HG03196 (cell line): ENCODE results near the gene S100A4.

Experiments used
- ATAC-seq: cut with Tn5 transposase; IDR thresholded peaks from one replicate; pipeline ENCODE4 v1.9.1; 2021; ENCODE audit not compliant: unreplicated experiment

S100A4 gene

GRCh38 chr1:153513023-153513422, 32.6 kb downstream of the S100A4 start:
- no peak for ATAC-seq

DNA sequence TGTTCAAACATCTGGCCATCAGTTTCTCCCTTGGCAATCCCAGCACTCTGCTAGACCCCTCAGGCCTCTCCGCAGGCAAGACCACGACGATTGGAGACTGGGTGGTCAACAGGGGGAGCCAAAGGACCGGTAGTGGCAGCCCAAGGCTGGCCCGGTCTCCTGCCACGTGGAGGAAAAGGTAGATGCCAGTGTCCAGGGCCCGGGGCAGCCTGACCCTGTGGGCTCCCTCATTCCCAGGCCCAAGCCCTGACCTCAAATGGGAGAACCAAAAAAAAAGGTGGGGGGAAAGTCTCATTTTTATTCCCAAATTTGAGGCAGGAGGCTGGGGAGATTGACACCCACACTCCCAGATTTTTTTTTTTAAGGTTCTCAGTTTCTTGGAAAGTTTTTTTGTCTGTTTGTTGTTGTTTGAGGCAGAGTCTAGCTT, 34.6 kb downstream of the S100A4 start:
- ATAC-seq, result no peak

- ATAC-seq, result no peak
Measured at GRCh38 chr1:153509729-153510354, 35.8 kb downstream of the S100A4 start.

- no peak for ATAC-seq
Measured at GRCh38 chr1:153509036-153509435, 36.6 kb downstream of the S100A4 start.

- no peak for ATAC-seq
Measured at GRCh38 chr1:153507926-153508583, 37.6 kb downstream of the S100A4 start.

GRCh38 chr1:153506831-153507413, 38.7 kb downstream of the S100A4 start:
- ATAC-seq, result no peak

- no peak for ATAC-seq
Measured at GRCh38 chr1:153506386-153506785, 39.2 kb downstream of the S100A4 start.

- no peak for ATAC-seq
Measured at GRCh38 chr1:153505576-153505975, 40.0 kb downstream of the S100A4 start.

- ATAC-seq, result no peak
Measured at GRCh38 chr1:153503766-153504165, 41.8 kb downstream of the S100A4 start.

- no peak for ATAC-seq
Measured at GRCh38 chr1:153498746-153499145, 46.9 kb downstream of the S100A4 start.

- ATAC-seq, result no peak
Measured at GRCh38 chr1:153495536-153495935, 50.1 kb downstream of the S100A4 start.

DNA sequence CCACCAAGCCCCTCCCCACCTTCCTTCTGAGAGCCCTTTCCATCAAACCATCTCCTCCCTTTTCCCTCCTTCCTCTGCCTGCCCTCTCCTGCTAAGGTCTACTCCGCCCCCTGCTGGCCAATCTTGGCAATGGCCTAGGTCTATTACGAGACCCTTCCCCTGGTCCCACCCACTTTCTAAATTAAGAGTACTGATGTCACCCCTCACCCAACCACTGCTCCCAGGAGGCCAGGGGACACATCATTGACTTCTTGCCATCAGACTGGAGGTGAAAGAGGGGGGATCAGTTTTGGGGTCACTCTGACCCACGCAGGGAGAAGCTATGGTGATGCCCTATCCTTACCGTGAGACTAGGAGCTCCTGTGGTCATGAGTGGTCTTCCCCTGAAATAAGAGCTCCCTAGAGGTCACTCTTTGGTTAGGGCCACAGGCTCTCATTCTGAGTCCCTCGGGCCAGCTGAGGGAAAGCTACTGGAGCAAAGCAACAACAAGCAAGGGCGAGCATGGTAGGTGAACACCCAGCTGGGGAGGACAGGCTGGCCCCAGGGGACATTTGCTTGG, 50.5 kb downstream of the S100A4 start:
- ATAC-seq, result no peak
